ENCODE data around the gene SEPHS2. TPM values are rescaled to one million over a fixed set of nuclear protein-coding genes. Genes with fewer than 3 reads are reported as not detected.
A peak's percentile ranks its signal among the peaks of the same experiment; 100 is the strongest.
"Not testable (repeated sequence)": the region's sequence is repeated elsewhere in the genome, so short reads cannot be mapped to it uniquely, and the experiment has no call there.

SEPHS2 gene
- total RNA-seq, 1 experiment from 2014 or later: 53.5 TPM

DNA sequence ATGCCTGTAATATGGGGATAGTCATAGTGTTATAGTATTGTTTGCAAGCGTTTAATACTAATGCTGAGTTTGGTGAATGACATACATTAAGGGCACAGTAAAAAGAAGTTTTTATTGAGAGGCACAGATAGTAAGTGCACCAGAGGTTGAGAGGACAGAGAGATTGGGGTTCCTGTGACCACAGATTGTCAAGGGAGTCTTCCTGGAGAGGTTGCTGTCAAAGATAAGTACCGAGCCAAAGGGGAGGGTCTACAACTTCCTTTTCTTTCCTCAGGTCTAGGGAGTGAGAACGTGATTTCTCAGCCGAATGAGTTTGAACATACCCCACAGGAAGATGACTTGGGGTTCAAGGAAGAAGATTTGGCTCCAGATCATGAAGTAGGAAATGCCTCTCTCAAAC lies 48.6 kb downstream of the SEPHS2 start:
- ATAC-seq (no peak), DNase-seq (ENCODE audit: low spot score) (no peak)
- Mint-ChIP-seq H3K9me3 (no peaks in the 10 kb centered on the region), H3K4me3 (peak overlapping the region; percentile 97), H3K27me3 (ENCODE audit: low read depth) (no peaks in the 10 kb centered on the region; the same call in 1 of the 2 replicates), H3K4me1 (peaks cover 43% of the 10 kb centered on the region), H3K36me3 (peaks cover 5% of the 10 kb centered on the region), H3K27ac (peak overlapping the region; percentile 70)
- ChIA-PET CTCF (interaction anchor here (0.7 to 9.3 kb wide), 2 partner anchors 11 to 280 kb away, joined by 3 to 97 read pairs; partner anchors contain the start of gene ZNF771), POLR2A (no interaction called here)
- TF ChIP-seq, protein P1, sequence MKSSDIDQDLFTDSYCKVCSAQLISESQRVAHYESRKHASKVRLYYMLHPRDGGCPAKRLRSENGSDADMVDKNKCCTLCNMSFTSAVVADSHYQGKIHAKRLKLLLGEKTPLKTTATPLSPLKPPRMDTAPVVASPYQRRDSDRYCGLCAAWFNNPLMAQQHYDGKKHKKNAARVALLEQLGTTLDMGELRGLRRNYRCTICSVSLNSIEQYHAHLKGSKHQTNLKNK (CRISPR knock-in tag; IDR thresholded peaks at IDR 0.05): no peak
- TF ChIP-seq ZNF671 (CRISPR knock-in tag; IDR thresholded peaks at IDR 0.05) (no peak), HMGA2 (CRISPR knock-in tag; IDR thresholded peaks at IDR 0.05) (no peak), CREB1 (CRISPR knock-in tag; IDR thresholded peaks at IDR 0.05) (no peak), ZNF121 (CRISPR knock-in tag; IDR thresholded peaks at IDR 0.05) (no peak), ESRRA (CRISPR knock-in tag; IDR thresholded peaks at IDR 0.05; ENCODE audit: borderline replicate concordance) (no peak), RELA (CRISPR knock-in tag; IDR thresholded peaks at IDR 0.05; ENCODE audit: borderline replicate concordance) (no peak), SMAD3 (CRISPR knock-in tag; IDR thresholded peaks at IDR 0.05; ENCODE audit: borderline replicate concordance) (no peak), KAT7 (CRISPR knock-in tag; IDR thresholded peaks at IDR 0.05; ENCODE audit: borderline replicate concordance) (no peak), ZNF423 (CRISPR knock-in tag; IDR thresholded peaks at IDR 0.05) (no peak), ZNF138 (CRISPR knock-in tag; conservative IDR thresholded peaks at IDR 0.05) (no peak)
- TF ChIP-seq, protein P2, sequence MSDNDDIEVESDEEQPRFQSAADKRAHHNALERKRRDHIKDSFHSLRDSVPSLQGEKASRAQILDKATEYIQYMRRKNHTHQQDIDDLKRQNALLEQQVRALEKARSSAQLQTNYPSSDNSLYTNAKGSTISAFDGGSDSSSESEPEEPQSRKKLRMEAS (CRISPR knock-in tag; IDR thresholded peaks at IDR 0.05): no peak
- TF ChIP-seq, protein P3, sequence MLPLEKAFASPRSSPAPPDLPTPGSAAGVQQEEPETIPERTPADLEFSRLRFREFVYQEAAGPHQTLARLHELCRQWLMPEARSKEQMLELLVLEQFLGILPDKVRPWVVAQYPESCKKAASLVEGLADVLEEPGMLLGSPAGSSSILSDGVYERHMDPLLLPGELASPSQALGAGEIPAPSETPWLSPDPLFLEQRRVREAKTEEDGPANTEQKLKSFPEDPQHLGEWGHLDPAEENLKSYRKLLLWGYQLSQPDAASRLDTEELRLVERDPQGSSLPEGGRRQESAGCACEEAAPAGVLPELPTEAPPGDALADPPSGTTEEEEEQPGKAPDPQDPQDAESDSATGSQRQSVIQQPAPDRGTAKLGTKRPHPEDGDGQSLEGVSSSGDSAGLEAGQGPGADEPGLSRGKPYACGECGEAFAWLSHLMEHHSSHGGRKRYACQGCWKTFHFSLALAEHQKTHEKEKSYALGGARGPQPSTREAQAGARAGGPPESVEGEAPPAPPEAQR (CRISPR knock-in tag; IDR thresholded peaks at IDR 0.05): no peak

DNA sequence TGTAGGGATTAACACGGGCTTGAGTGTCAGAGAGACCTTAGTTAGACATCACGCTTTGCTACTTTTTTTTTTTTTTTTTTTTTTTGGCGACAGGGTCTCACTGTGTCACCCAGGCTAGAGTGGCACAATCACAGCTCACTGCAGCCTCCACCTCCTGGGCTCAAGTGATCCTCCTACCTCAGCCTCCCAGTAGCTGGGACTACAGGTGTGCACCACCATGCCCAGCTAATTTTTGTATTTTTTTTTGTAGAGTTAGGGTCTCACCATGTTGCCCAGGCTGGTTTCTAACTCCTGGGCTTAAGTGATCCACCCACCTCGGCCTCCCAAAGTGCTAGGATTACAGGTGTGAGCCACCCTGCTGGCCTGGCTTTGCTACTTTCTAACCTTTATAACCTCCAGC lies 49.0 kb downstream of the SEPHS2 start:
- DNase-seq (ENCODE audit: low spot score); ATAC-seq; H3K27me3 Mint-ChIP-seq (ENCODE audit: low read depth); H3K36me3 Mint-ChIP-seq; H3K9me3 Mint-ChIP-seq: not testable (repeated sequence)
- ChIA-PET CTCF (interaction anchor here (0.7 to 9.3 kb wide), 7 partner anchors 11 to 284 kb away, joined by 3 to 97 read pairs (median 5); partner anchors contain the start of genes CD2BP2, DCTPP1, GDPD3 and SEPTIN1), POLR2A (interaction anchor here (1.0 to 2.0 kb wide), 3 partner anchors 11 to 21 kb away, joined by 3 to 26 read pairs (median 9); partner anchors contain the start of gene ZNF771)
- Mint-ChIP-seq H3K4me1 (peaks cover 41% of the 10 kb centered on the region), H3K4me3 (peak overlapping the region; percentile 97), H3K27ac (peak overlapping the region; percentile 70)

DNA sequence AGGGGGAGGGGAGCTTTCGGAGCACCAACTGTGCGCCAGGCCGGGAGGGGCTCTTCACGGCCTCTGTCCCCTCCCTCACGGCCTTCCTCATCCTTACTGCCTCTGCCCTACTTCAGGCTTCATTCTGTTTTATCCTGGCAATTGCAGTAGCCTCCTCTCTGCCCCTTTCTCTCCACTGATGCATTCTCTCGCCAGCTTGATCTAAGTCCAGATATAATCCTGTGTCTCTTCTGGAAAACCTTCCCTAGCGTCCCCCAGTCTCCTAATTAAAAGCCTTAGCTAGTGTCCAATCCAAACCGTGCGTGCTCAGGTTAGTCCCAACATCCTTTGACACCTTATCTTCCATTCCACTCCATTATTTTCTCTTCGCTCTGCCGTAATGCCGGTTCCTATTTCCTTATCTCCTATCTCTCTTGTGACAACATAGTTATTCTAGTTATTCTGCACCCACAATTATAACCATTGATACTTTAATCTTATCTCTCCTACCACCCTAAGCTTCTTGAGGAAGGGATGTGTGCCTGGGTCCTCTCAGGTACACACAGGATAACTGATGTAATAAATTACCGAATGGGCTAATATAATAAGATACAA lies 49.6 kb downstream of the SEPHS2 start:
- H3K27ac Mint-ChIP-seq: peak overlapping the region; percentile 87
- TF ChIP-seq, protein P2 (CRISPR knock-in tag; IDR thresholded peaks at IDR 0.05): 0 out of 2 replicates have a peak, but pooled peaks have one; percentile 11
- TF ChIP-seq, protein P4, sequence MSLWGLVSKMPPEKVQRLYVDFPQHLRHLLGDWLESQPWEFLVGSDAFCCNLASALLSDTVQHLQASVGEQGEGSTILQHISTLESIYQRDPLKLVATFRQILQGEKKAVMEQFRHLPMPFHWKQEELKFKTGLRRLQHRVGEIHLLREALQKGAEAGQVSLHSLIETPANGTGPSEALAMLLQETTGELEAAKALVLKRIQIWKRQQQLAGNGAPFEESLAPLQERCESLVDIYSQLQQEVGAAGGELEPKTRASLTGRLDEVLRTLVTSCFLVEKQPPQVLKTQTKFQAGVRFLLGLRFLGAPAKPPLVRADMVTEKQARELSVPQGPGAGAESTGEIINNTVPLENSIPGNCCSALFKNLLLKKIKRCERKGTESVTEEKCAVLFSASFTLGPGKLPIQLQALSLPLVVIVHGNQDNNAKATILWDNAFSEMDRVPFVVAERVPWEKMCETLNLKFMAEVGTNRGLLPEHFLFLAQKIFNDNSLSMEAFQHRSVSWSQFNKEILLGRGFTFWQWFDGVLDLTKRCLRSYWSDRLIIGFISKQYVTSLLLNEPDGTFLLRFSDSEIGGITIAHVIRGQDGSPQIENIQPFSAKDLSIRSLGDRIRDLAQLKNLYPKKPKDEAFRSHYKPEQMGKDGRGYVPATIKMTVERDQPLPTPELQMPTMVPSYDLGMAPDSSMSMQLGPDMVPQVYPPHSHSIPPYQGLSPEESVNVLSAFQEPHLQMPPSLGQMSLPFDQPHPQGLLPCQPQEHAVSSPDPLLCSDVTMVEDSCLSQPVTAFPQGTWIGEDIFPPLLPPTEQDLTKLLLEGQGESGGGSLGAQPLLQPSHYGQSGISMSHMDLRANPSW (CRISPR knock-in tag; conservative IDR thresholded peaks at IDR 0.05; ENCODE audit: low read depth): no peak
- TF ChIP-seq TP53 (CRISPR knock-in tag; IDR thresholded peaks at IDR 0.05) (no peak), ZNF423 (CRISPR knock-in tag; IDR thresholded peaks at IDR 0.05) (no peak)
- ChIA-PET POLR2A (interaction anchor here (1.0 to 2.0 kb wide), 9 partner anchors 8 to 41 kb away, joined by 3 to 26 read pairs (median 6); partner anchors contain the start of genes CD2BP2, MYL11 and ZNF771), CTCF (interaction anchor here (0.5 to 9.3 kb wide), 9 partner anchors 12 to 284 kb away, joined by 3 to 97 read pairs (median 5); partner anchors contain the start of genes CD2BP2, DCTPP1, GDPD3 and SEPTIN1)
- peaks cover 39% of the 10 kb centered on the region for H3K4me1 Mint-ChIP-seq
- H3K27me3 Mint-ChIP-seq (ENCODE audit: low read depth): peaks cover under 1% of the 10 kb centered on the region; the same call in 1 of the 2 replicates
- H3K4me3 Mint-ChIP-seq: peak overlapping the region; percentile 97
- H3K9me3 Mint-ChIP-seq: no peaks in the 10 kb centered on the region
- DNase-seq (ENCODE audit: low spot score): no peak
- peaks cover 5% of the 10 kb centered on the region for H3K36me3 Mint-ChIP-seq
- no peak for ATAC-seq
